B cell (primary cell): ENCODE measurements around the gene AFF3.

Source experiments
- CTCF ChIP-seq: fragments of 200-600 bp; IDR thresholded peaks from one replicate; pipeline ENCODE4 v1.8.0; 2022; ENCODE audit warnings: antibody characterized with exemption, mild to moderate bottlenecking
- EZH2 ChIP-seq: IDR thresholded peaks from 2 replicates; pipeline ENCODE4 v1.6.1; 2012; ENCODE audit warnings: borderline replicate concordance, low read depth, mild to moderate bottlenecking, moderate library complexity, low read length; ENCODE audit not compliant: insufficient read depth, poor library complexity, severe bottlenecking

GRCh38 chr2:99762714-99763113 lies 379.7 kb downstream of the AFF3 start:
- TF ChIP-seq CTCF (no peak), EZH2 (no peak)
